GM12873 (cell line): Measurements from ENCODE around the gene NANS.

ENCODE experiments used
- TF ChIP-seq, protein P1 (sequence below): IDR thresholded peaks from 2 replicates; pipeline ENCODE4 v1.5.1; 2012; ENCODE audit warnings: low read depth, mild to moderate bottlenecking, moderate library complexity, low read length, control low read depth; ENCODE audit not compliant: insufficient read depth; ENCODE audit errors: missing control alignments

The NANS gene

DNA sequence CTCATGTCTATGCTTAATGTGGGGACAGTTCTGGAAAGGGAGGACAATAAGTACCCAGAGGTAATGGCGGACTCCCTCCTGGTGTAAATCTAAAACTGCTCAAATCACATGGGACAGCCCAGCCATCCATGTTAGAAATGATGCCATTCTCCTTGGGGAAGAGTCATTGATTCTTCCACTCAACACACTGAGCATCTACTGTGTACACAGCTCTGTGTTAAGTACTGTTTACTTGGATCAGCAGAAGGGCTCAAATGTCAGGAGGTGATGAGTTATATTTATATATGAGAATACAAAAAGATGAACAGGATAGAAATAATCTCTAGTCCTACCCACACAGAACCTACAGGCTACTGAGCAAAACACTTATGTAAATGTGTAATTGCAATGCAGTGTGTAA is 31.8 kb upstream of the NANS start:
- TF ChIP-seq, protein P1, sequence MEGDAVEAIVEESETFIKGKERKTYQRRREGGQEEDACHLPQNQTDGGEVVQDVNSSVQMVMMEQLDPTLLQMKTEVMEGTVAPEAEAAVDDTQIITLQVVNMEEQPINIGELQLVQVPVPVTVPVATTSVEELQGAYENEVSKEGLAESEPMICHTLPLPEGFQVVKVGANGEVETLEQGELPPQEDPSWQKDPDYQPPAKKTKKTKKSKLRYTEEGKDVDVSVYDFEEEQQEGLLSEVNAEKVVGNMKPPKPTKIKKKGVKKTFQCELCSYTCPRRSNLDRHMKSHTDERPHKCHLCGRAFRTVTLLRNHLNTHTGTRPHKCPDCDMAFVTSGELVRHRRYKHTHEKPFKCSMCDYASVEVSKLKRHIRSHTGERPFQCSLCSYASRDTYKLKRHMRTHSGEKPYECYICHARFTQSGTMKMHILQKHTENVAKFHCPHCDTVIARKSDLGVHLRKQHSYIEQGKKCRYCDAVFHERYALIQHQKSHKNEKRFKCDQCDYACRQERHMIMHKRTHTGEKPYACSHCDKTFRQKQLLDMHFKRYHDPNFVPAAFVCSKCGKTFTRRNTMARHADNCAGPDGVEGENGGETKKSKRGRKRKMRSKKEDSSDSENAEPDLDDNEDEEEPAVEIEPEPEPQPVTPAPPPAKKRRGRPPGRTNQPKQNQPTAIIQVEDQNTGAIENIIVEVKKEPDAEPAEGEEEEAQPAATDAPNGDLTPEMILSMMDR: no peak

DNA sequence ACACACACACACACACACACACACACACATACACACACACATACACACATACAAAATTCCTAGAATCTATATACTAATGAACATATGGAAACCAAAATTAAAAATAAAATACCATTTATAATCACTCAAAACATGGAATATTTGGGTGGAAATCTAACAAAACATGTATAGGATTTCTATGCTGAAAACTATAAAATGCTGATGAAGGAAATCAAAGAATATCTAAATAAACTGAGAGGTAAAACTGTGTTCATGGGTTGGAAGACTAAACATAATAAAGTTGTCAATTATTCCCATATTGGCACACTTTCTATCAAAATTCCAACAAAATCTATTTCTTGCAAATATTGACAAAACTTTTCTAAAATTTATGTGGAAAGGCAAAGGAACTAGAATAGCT is 25.4 kb upstream of the NANS start:
- TF ChIP-seq, protein P1: no peak

DNA sequence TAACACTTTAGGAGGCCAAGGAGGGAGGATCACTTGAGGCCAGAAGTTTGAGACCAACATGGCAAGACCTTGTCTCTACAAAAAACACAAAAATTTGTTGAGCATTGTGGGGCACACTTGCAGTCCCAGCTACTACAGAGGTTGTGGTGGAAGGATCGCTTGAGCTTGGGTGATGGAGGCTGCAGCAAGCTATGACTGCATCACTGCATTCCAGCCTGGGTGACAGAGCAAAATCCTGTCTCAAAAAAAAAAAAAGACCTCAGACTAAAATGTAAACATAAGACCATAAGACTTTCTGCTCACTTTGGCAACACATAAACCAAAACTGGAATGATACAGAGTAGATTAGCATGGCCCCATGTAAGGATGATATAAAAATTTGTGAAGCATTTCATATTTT is 24.6 kb upstream of the NANS start:
- TF ChIP-seq, protein P1: no peak

DNA sequence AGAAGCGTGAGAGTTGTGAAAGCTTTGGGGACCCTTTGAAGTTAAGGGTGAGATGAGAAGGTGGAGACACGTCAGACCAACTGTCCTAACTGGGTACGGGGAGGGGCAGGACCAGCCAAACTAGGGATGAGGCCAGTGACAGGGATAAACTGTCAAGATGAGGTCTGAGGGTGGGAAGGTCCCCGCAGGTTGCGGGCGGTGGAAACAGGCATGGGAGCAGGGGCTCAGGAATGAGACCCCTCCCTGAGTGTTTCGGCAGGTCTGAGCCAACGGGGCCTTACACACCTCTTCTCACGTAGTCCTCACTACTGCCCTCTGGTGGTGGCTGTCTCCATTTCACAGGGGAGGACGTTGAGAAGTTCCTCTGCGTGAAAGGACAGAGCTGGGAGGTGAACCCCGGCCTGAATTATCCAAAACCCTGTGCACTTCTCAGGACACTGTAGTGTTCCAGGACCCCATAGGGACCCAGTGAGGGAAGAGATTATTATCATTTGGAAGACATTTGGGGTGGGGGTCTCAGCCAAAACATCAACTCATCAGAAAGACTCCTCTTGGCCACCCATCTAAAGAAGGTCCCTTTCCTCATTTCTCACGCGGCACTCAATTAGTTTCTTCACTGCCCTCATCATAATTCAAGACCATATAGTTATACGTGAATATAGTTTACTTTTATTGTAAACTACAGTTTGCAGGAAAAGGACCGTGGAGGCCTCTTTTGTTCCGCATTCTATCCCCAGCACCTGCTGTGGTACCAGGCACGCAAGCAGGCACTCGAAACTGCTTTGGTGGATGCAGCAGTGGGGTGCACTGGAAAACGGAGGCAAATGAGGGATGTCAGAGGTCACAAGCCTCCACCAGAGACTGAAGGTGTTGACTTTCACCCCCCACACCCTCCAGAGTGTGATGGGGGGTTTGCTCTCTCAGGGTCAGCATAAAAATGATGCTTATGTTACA is 21.7 kb upstream of the NANS start:
- TF ChIP-seq, protein P1: peak; percentile 92

DNA sequence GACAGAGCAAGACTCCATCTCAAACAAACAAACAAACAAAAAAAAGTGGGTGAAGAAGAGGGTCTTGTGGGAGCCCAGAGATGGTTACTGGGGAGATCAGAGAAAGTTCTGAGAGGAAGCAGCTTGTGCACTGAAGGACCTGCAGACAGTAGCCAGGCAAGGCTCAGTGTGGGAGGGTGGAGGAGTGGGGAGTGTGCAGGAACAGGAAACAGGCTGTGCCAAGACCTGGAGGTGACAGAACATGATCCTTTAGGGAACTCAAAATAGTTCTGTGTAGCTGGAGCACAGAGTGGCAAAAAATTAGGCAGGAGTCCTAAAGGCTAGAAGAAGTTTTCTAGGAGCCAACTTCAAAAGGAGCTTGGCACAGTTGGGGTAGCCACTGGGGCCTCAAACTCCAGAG is 19.2 kb upstream of the NANS start:
- TF ChIP-seq, protein P1: no peak

DNA sequence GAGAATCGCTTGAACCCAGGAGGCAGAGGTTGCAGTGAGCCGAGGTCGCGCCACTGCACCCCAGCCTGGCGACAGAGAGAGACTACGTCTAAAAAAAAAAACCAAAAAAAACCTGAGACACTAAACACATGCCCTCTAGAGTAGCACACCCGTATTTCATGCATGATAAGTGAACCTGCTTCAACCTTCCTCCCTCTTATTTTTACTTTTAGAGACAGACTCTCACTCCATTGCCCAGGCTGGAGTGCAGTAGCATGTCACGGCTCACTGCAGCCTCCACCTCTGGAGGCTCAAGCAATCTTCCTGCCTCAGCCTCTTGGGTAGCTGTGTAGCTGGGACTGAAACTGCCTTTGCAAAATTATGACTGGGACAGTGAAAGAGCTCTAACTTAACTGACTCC is 17.6 kb upstream of the NANS start:
- TF ChIP-seq, protein P1: peak; percentile 44

DNA sequence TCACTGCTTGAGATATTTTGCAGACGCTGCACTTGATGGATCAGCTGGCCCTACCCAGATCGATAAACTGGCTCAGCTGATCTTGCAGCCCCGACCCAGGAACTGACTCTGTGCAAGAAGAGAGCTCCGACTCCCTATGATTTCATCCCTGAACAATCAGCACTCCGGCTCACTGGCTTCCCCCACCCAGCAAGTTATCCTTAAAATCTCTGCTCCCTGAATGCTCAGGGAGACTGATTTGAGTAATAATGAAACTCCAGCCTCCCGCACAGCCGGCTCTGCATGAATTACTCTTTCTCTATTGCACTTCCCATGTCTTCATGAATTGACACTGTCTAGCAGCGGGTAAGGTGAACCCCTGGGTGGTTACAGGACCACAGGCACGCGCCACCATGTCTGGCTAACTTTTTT is 16.9 kb upstream of the NANS start:
- TF ChIP-seq, protein P1: no peak
